Measurements from ENCODE around the gene CAMTA1.

CAMTA1 gene

GRCh38 chr1:7107109-7107830 lies 322.0 kb downstream of the CAMTA1 start:
- no peak for DNase-seq (ENCODE audit: low read depth in 2 of 2)

- DNase-seq (ENCODE audit: low read depth in 2 of 2) = no peak
Measured at GRCh38 chr1:7108251-7108650, 323.0 kb downstream of the CAMTA1 start.

- no peak for DNase-seq (ENCODE audit: low read depth in 2 of 2)
Measured at GRCh38 chr1:7109901-7110300, 324.6 kb downstream of the CAMTA1 start.

DNA sequence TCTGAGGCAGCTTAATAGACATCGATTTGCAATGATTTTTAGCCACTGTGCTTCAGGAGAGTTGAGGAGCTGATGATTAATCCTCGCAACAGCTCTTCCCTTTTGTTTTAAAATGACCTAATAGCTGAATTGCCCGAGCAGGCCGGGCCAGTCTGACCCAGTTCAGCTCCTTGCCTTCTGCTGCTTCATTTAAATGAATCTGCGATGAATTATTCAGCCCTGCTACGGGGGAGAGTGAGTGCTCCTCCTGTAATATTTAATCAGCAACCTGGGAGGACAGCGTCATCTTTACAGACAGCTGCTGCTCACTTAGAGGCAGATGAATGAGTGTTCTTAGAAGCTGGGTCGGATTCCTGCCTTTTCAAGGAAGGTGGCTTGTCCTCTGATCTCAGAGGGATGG lies 325.1 kb downstream of the CAMTA1 start:
- no peak for DNase-seq (ENCODE audit: low read depth in 2 of 2)

GRCh38 chr1:7111853-7112252 lies 326.6 kb downstream of the CAMTA1 start:
- DNase-seq (ENCODE audit: low read depth in 2 of 2) = no peak

GRCh38 chr1:7113136-7113535 lies 327.9 kb downstream of the CAMTA1 start:
- DNase-seq (ENCODE audit: low read depth in 2 of 2) = no peak

- no peak for DNase-seq (ENCODE audit: low read depth in 2 of 2)
Measured at GRCh38 chr1:7113822-7114221, 328.6 kb downstream of the CAMTA1 start.

GRCh38 chr1:7116001-7116400 lies 330.7 kb downstream of the CAMTA1 start:
- DNase-seq (ENCODE audit: low read depth in 2 of 2) = no peak

DNA sequence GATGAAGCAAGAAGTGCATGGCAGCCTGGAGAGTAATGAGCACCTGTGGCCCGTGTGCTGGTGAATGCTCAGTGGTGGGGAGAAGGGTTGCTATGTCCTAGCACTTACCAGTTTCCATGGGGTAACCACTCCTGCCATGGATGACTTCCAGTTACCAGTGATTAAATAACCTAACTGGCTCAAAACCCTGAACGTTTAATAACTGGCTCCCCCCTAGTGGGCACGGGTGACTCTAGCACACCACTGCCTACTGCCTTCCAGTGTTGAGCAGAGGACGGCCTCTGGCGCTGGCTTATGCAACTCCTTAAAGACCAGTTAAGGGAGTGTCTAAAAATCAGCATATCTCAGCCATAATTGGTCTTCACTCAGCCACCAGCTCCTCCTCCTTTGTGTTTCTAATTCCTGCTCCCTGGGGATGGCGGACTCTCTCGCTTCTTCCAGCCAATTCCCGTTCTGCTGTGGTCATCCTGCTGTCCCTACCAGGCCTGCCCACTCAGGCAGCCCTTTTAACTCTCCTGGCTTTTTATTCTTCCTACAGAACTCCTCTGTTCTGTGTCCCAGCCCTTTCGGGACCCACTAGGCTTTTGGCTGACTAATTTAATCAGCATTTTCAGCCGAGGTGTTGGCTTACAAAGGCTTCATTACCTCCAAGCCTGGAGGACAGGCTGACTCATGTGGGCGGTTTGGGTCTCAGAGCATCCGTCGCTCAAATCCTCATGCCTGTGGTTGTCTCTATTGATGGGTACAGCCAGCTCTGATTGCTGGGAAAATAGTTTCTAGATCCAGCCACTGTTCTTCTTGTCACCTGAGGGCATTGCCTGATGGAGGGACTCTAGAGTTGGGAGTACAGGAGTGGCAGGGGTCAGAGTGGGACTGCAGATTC lies 332.4 kb downstream of the CAMTA1 start:
- no peak for DNase-seq (ENCODE audit: low read depth in 2 of 2)

GRCh38 chr1:7119156-7119555 lies 333.9 kb downstream of the CAMTA1 start:
- no peak for DNase-seq (ENCODE audit: low read depth in 2 of 2)

DNA sequence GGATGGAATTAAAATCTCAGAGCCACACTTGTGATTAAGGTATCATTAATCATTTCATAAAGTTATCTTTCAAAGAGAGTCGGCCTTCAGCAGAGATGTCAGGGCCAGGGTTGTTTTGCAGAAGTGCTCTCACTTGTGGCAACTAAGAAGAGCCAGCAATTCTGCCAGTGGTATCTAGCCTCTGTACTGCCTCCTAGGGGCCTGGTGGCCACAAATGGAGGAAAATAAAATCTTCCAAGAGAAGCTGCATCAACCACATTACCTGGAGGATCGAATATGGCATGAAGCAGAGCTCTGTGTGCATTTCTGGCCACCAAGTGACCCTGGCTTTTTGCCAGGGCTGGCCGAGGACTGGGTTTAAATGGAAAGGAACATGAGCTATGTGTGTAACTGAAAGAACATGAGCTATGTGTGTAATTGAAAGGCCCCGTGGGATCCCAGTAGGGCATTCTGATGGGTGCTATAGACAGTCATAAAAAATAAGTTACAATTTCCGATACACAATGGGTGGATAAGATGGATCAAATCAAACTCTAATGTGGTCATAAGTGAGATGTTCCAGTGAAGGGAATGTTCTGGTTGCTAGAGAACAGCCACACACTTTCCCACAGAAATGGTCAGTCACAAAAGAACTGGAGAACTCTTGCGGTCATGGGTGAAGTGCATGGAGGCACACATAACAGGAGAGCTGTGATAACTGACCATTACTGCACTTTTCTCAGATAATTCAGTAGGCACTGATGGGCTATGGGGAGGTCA lies 335.8 kb downstream of the CAMTA1 start:
- no peak for DNase-seq (ENCODE audit: low read depth in 2 of 2)

- DNase-seq (ENCODE audit: low read depth in 2 of 2) = no peak
Measured at GRCh38 chr1:7121622-7121988, 336.4 kb downstream of the CAMTA1 start.

DNA sequence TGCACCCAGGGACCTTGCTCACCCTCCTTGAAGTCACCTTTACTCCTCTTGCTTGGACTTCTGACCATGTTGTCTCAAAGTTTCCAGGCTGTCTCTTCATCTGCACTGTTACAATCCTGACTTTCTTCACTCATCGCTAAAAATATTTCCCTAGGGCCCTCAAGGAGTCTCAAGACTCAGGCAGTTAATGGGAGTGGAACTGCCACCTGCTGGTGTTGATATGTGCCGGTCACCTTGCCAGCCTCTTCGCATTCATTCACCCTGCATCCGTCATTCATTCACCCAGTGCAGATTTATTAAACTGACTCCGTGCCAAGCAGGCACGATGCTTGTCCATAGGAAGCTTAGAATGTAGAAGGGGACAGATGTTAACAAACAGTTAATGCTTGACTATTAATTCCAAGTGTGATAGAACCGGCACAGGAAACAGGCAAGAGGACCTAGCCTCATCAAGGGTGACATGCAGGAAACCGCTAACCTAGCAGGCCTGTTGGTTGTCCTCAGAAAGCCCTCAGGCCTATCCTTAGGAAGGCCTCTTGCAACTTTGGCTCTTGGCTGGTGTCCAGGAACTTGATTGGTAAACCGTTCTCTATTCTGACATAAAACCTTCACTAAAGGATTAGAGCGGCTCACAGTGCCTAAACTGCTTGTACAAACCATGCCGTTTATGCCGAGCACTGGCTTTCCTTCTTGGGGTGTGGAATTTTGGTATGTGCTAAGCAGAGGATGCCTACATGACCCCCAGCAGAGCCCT lies 342.2 kb downstream of the CAMTA1 start:
- DNase-seq (ENCODE audit: low read depth in 2 of 2) = no peak

- no peak for DNase-seq (ENCODE audit: low read depth in 2 of 2)
Measured at GRCh38 chr1:7128293-7128692, 343.0 kb downstream of the CAMTA1 start.

DNA sequence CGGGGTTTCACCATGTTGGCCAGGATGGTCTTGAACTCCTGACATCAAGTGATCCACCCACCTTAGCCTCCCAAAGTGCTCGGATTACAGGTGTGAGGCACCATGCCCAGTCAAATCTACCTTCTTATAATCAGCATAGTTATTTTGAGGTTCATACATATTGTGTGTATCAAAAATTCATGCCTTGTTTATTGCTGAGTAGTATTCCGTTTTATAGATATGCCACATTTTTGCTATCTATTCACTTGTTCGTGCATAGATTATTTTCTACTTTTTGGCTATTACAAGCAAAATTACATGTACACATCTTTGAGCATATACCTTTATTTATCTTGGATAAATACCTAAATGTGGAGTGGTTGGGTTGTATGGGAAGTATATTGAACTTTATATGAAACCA lies 344.9 kb downstream of the CAMTA1 start:
- no peak for DNase-seq (ENCODE audit: low read depth in 2 of 2)

- no peak for DNase-seq (ENCODE audit: low read depth in 2 of 2)
Measured at GRCh38 chr1:7135493-7135892, 350.2 kb downstream of the CAMTA1 start.

- no peak for DNase-seq (ENCODE audit: low read depth in 2 of 2)
Measured at GRCh38 chr1:7136166-7136953, 351.1 kb downstream of the CAMTA1 start.

DNA sequence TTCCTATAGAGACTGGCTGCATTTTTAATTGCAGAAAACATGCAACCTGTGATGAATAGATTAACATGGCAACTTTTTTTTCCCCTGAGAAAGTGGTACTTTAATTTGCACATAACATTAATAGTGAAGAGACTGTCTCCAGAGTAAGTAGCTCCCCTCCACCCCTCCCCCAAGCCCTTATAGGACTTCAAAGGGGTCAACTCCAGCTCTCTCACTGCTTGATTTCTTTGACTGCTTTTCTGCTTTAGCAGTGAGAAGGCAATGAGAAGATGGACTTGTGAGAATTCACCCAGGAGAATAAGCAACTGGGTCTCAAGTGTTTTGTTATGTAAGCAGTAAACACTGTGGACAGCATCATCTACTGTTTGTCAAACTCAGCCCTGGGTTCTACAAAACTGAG lies 355.0 kb downstream of the CAMTA1 start:
- no peak for DNase-seq (ENCODE audit: low read depth in 2 of 2)

DNA sequence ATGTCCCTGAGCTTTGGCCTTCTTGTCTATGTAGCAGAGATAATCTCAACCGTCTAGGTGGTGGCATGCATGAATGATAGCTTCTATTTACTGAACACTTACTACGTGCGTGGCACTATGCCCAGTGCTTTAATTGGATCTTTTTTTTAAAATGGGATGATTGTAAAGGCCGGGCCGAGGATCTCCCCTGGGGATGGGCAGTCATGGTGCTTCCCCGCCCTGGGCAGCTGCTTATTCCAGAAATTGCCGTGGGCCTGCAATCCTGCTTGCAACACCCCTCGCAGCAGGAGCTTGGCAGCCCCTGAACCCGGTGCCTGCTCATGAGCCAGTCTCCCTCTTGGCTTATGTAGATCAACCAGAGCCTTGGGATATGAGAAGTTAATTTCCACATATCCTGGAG lies 360.7 kb downstream of the CAMTA1 start:
- no peak for DNase-seq (ENCODE audit: low read depth in 2 of 2)

- DNase-seq (ENCODE audit: low read depth in 2 of 2) = no peak
Measured at GRCh38 chr1:7146710-7147109, 361.5 kb downstream of the CAMTA1 start.

Data from stimulated activated CD4-positive, alpha-beta T cell treated with anti-CD3 and anti-CD28 coated beads, Interleukin-4, amount 100 ng/mL, for 48 hours (primary cell).